Stimulated activated CD4-positive, alpha-beta T cell treated with anti-CD3 and anti-CD28 coated beads, Interleukin-4, amount 100 ng/mL, for 24 hours (primary cell): ENCODE measurements around the gene CAPN7.

ENCODE experiments used
- DNase-seq: peaks from one replicate; pipeline ENCODE4 v3.0.0-alpha.2; 2020

CAPN7 gene

GRCh38 chr3:15301761-15302160 lies 95.7 kb downstream of the CAPN7 start:
- no peak for DNase-seq
